ENCODE data around the gene SULT4A1.
"Not testable (repeated sequence)": the region's sequence is repeated elsewhere in the genome, so short reads cannot be mapped to it uniquely, and the experiment has no call there.

The SULT4A1 gene

GRCh38 chr22:43886231-43886630 is 23.9 kb upstream of the SULT4A1 start:
- DNase-seq, result no peak

GRCh38 chr22:43885786-43886185 is 23.5 kb upstream of the SULT4A1 start:
- DNase-seq, result no peak

- DNase-seq, result no peak
These were observed 23.0 kb upstream of the SULT4A1 start for GRCh38 chr22:43885319-43885671.

- DNase-seq, result peak; percentile 86
These were observed 22.4 kb upstream of the SULT4A1 start for GRCh38 chr22:43884600-43885318.

GRCh38 chr22:43883719-43884415 is 21.6 kb upstream of the SULT4A1 start:
- no peak for DNase-seq

- DNase-seq, result peak; percentile 75
These were observed 20.8 kb upstream of the SULT4A1 start for GRCh38 chr22:43883012-43883661.

- DNase-seq, result peak; percentile 30
These were observed 19.9 kb upstream of the SULT4A1 start for GRCh38 chr22:43882122-43882767.

- DNase-seq, result no peak
These were observed 19.1 kb upstream of the SULT4A1 start for GRCh38 chr22:43881091-43882061.

GRCh38 chr22:43880541-43880991 is 18.3 kb upstream of the SULT4A1 start:
- no peak for DNase-seq

GRCh38 chr22:43879901-43880540 is 17.7 kb upstream of the SULT4A1 start:
- no peak for DNase-seq

- DNase-seq, result peak; percentile 20
These were observed 16.7 kb upstream of the SULT4A1 start for GRCh38 chr22:43878831-43879550.

GRCh38 chr22:43878079-43878795 is 15.9 kb upstream of the SULT4A1 start:
- no peak for DNase-seq

- no peak for DNase-seq
These were observed 14.7 kb upstream of the SULT4A1 start for GRCh38 chr22:43876866-43877509.

GRCh38 chr22:43869799-43870198 is 7.5 kb upstream of the SULT4A1 start:
- no peak for DNase-seq

GRCh38 chr22:43869001-43869400 is 6.7 kb upstream of the SULT4A1 start:
- DNase-seq, result not testable (repeated sequence)

GRCh38 chr22:43867839-43868635 is 5.7 kb upstream of the SULT4A1 start:
- no peak for DNase-seq

- no peak for DNase-seq
These were observed 529 bp upstream of the SULT4A1 start for GRCh38 chr22:43862882-43863202.

- no peak for DNase-seq
These were observed 784 bp downstream of the SULT4A1 start for GRCh38 chr22:43861529-43861928.

- DNase-seq, result no peak
These were observed 1.5 kb downstream of the SULT4A1 start for GRCh38 chr22:43860831-43861230.
